GM18907 (cell line): ENCODE measurements around the gene CLRN1.
"Not testable (repeated sequence)": the region's sequence is repeated elsewhere in the genome, so short reads cannot be mapped to it uniquely, and the experiment has no call there.

Experiments
- ATAC-seq: cut with Tn5 transposase; IDR thresholded peaks from one replicate; pipeline ENCODE4 v1.9.1; 2021; ENCODE audit warnings: mild to moderate bottlenecking, moderate library complexity; ENCODE audit not compliant: unreplicated experiment

CLRN1 gene, protein sequence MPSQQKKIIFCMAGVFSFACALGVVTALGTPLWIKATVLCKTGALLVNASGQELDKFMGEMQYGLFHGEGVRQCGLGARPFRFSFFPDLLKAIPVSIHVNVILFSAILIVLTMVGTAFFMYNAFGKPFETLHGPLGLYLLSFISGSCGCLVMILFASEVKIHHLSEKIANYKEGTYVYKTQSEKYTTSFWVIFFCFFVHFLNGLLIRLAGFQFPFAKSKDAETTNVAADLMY

DNA sequence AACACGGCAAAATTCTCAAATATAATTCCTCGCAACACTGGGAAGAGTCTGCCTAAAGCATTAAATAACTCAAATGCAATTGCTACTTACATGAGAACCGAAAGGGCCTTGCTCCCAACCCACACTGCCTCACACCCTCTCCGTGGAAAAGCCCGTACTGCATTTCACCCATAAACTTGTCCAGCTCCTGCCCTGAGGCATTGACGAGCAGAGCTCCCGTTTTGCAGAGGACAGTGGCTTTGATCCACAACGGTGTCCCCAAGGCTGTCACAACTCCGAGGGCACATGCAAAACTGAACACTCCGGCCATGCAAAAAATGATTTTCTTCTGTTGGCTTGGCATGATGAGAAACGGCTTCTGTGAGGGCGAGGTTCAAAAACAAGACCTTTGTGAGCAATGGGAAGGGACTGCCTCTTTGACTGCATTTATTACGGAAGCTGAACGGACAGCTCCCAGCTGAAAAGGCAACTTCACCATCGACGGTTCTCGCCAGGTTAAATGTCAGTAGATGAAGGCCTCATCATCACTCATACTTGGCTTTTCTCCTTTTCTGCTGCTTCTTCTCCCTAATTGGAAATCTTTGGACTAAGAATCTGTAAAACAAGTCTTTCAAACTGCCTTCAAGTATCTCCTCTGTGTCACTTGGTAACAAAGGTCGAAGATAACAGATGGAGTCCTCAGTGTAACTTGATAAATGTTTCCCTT, at the start of gene CLRN1:
Gene CLRN1 (minus strand): TSS at position 362 of the 706 bp plus-strand sequence. CDS start 19 bp downstream, at position 343.
- no peak for ATAC-seq

DNA sequence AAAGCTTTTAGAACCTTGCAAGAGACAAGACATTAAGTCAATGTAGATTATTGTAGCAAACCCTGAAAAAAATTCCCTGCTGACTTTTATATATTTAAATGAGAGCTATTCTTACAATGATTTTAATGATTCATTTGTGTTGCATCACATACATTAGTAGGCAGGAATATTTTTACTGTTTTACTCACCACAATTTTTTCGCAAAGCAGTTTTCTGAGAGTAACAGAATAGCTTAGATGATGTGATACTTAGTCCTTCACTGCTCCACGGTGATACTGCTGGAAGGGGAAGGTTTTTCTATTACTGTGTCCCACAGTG, 43.9 kb upstream of the CLRN1 start:
- no peak for ATAC-seq

DNA sequence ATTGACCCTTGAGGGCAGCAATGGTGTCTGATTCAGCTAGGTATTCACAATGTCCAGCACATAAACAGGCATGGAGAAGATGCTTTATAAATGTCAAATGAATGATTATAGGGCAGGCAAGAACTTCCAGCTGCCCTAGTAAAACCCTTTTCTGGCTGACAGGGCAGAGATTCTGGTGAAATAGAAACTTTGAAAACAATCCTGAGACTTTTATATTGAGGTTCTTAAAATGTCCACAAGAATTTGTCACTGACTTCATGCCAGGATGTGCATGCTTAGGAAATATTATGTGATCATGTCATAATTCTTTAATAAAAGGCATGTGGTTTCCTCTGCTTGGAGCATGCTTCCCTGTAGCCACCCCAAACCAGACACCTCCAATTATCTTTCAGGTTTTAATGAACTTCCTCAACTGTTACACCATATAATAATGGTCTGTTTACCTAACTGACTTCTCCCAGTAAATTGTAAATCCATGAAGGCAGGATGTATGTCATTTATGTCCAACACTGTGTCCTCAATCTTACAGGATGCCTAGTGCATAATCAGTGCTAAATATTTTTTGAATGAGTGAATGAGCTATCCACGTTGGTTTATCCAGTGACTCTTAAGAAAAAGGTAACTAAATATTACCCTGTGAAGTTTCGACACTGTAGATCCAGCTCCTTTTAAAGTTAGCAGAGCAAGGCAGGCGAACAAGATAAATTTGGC, 43.4 kb upstream of the CLRN1 start:
- ATAC-seq = no peak

DNA sequence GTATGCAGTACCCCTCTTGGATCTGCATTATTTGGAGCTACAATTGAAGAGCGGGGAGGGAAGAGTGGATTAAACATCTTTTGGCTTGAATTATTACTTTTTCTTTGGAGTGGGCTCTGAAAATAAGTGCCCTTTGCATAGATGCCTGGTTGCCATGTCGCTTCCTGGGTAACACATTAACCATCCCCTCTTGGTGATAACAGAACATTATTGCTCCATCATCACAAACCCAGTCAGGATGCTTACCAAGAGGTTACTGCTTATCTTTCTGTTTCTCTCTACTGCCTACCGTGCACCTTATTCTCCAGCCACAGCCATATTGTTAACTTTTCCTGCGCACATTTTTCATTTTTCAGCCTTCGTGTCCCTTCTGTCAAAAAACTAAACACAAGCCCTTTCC, 42.7 kb upstream of the CLRN1 start:
- ATAC-seq = no peak

DNA sequence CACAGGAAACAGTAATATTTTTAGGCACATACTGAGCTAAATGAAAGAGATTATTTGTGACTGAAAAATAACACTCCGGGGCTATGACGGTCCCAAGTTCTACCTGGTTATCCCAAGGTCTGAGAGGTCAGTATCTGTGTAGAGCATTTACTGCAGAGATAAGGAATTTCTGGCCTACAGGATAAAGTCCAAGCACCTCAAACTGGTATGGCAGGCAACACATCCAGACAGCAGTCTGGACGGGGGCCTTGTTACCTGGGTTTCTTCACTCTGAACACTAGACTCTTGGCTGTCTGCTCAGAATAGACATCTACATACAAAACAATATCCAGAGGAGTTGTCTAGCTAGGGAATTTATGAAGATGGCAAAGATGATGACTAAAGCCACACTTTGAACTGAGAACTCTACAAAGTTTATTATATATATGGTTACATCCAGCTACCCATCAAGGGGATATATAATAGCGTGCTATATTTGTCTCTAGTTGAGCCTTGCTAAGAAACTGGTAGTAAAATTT, 42.0 kb upstream of the CLRN1 start:
- no peak for ATAC-seq

DNA sequence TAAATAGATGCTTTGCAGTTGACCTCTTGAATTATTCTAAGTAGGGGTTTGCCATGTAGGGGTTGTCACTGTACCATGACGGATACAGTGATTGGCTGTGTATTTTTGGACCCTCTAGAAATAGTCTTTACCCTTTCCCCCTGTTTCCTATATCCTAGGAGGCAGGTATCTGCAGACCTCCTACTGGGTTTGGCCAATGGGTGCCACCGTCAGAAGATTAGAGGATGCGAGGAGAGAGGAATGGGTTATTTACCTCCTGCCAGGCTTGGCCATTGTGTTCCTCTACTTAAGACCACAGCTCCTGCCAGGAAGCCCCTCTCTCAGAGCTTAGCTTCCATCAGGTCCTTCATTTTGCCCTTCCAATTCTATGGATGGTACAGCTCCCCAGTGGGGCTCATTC, 40.2 kb upstream of the CLRN1 start:
- ATAC-seq = no peak

DNA sequence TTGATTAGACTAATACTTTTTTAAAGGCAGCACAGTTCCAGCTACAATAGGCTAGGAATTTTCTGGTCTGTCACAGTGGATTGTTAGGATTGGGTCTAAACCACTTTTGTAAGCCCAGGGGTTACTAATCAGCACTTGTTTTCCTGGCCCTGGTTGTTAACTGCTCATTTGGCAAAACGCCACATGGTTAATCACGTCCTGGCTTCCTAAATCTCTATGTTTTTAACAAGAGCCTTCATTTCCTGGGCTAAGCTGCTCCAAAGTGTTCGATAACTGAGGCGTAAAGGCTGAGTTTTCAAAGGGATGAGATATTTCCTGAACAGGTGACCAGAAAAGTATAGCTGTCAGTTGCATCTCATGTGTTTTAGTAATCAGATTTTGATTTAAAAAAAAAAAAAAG, 38.9 kb upstream of the CLRN1 start:
- ATAC-seq = no peak

DNA sequence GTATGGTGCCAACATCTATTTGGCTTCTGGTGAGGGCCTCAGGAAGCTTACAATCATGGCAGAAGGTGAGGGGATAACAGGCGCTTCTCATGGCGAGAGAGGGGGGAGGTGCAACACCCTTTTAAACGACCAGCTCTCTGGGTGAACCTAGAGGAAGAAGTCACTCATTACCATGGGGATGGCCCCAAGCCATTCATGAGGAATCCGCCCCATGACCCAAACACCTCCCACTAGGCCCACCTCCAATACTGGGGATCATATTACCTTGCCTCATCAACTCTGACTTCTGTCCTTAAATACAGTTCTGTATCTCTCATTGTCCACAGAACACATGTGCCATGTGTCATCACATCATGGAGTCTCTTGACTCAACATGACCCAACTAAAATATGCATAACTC, 37.5 kb upstream of the CLRN1 start:
- no peak for ATAC-seq

DNA sequence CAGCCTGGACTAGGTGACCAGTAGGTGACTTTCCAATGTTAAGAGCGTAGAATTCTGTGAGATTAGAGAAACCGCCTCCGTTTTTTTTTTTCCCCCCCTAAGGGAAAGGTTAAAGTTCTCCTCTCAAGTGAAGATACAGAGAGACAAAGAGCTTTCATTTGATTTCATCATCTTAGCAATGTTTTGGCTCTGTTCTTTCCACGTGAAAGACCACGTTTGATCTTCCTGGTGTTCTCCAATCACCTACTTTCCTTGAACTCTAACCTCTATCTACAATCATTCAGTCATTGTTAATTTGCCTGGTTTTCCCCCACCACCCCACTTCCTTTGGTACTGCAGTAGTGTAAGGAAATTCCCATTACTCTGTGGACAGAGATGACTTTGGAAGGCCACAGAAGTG, 36.9 kb upstream of the CLRN1 start:
- ATAC-seq = no peak

DNA sequence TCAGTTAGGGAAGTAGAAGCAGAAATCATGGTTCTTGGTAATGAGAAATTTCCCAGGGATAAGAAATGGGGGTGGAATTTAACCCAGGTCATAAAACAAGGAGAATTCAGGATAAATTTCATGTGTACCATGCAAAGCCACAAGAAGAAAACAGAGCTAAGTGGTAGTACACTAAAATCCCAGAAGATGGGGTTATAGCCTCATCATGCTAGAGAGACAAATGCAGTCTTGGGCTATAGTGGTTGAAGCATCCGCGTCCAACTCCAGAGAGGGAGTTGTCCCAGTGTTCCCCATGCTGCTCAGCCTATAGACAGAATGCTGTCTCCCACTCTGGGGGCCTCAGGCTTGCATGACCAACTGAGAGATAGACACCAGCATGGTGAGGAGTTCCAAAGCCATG, 36.2 kb upstream of the CLRN1 start:
- no peak for ATAC-seq

DNA sequence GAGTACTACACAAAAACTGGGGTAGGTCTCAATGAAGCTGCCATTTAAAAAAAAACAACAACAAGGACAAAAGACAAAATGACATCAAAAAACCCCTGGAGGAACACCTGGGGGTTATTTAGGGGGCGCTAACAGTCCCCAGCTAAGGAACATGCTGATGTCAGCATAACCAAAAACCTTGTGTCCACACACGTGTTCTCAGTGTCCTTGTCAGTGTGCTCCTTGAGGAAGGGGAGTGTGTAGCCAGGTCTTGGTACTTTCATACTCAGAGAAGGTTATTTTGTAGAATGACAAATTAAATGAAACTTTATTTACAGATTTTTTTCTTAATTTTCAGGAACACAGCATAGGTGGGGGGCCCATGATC, 31.2 kb upstream of the CLRN1 start:
- ATAC-seq = no peak

DNA sequence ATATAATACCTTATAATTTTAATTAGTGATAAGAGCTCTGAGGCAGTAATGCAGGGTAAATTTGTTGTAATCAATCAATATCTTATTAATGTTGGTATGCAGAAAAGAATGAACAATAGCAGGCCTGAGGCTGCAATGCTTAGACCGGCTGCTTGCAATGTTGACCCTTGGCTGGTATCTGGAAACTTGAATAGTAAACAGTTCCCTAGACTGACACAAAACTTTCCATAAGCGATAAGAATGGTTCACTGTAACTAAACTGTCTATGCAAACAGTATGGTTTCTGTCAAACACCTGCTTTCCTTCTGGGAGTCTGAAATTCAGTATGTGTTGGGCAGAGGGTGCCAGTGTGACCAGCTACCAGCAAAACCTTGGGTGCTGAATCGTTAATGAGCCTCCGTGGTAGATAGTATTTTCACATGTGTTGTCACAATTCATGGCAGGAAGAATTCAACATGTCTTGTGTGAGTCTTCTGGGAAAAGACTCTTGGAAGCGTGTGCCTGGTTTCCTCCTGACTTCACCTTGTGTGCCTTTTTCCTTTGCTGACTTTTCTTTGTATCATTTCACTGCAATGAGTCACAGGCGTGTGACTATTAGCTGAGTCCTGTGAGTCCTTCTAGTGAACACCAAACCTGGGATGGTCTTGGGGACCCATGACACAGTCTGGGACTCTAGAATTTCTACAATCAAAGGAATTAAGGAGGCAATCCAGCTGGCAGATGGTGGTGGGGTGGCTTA, 30.7 kb upstream of the CLRN1 start:
- no peak for ATAC-seq

DNA sequence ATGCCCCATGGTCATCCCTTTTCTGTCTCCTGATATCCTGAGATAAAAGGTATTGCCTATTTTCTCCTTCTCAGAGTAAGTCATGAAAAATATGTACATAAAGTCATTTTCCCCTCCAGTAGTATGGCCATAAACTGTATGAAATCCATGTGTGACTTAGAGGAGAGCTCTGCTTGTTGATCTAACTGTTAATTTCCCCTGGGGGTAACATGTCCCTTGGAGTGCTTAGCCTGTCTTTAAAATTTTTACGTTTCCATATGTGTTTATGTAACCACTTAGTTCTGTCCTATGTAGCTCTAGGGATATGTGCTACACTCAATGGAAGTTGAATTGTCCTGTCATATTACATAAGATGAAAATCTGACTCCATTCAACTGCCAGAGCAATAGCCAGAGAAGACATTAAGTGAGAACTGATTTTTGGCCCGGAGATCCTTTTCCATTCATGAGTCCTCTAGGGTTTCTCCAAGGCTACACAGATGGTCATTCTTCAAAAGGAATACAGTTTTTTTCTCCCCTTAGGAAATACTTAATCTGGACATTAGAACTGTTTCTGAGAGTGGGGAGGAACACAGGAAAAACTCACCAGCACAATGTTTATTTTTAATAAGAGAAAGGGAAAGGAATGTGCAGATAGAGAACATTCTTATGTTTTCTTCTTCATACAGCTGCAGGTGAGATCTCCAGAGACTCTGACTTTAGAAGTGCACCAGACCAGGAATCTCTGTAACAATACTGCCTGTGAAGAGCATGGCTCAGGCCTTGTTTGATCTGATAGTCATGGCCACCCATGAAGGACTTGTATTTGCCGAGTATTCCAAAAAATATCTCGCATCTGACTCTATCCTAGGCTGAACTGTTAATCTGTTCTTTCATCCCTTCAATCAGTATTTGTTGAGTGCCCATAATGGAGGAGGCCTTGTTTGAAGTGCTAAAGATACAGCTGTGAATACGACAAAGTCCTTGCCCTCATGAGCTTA, 29.8 kb upstream of the CLRN1 start:
- ATAC-seq = no peak

DNA sequence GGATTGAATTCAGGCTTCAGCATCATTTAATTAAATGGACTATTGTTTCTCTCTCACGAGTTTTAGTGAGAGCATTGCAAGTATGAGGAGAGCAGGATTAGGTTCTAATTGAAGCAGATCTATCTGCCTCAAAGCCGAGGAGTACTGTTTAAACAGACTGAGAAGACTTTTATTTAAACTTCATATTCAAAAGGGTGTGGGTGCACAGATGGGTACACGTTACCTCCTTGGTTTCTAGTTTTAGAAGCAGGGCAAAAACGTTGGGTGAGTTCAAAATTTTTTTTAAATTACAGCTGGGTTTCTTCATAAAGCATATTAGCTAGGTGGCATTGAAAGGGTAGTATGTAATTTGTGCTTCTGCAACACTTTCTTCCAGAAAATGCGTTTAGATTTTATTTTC, 26.5 kb upstream of the CLRN1 start:
- ATAC-seq = no peak

DNA sequence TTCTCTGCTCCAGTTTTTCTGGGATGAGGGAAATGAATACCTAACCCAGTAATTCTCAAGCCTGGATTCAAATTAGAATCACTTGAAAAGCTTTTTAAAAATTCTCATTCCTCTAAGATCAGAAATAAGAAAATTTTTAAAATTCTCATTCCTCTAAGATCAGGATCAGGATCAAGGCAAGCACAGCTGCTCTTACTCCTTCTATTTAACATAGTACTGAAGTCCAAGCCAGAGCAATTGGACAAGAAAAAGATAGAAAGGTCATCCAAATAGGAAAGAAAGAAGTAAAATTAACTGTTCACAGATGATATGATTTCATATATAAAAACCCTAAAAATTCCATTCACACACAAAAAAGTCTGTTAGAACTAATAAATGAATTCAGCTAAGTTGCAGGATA, 24.2 kb upstream of the CLRN1 start:
- ATAC-seq = no peak

DNA sequence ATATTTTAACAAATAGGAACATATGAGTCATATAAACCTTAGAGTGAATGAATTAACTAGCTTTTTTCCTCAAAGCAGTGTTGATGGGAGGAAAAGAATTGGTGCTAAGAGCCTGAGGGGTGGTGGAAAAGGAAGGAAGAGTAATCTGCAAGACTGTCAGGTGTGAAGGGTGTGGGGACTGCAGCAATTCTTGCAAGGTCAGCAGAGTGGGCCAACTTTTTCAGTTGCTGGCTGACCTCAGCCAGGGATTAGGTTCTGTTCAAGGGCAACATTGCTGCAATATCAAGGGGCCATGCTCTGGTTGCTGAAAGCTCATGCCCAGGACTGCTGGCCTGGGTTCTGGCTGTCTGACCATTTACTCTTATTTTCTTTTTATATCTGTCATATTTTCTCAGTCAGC, 23.0 kb upstream of the CLRN1 start:
- ATAC-seq = no peak

DNA sequence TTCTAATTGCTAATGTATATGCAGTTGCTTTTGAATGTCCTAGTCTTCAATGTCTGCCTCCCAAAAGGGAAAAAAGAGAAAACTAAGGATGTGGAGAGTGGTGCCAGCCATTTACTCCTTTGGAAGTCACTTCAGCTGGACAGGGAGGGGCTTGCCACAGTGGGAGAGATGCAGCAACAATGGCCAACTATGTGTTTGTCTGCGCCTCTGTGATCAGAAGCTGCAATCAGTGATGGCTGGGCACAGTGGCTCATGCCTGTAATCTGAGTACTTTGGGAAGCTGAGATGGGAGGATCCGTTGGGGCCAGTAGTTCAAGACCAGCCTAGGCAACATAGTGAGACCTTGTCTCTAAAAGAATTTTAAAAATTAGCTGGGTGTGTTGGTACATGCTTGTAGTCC, 16.7 kb upstream of the CLRN1 start:
- no peak for ATAC-seq

DNA sequence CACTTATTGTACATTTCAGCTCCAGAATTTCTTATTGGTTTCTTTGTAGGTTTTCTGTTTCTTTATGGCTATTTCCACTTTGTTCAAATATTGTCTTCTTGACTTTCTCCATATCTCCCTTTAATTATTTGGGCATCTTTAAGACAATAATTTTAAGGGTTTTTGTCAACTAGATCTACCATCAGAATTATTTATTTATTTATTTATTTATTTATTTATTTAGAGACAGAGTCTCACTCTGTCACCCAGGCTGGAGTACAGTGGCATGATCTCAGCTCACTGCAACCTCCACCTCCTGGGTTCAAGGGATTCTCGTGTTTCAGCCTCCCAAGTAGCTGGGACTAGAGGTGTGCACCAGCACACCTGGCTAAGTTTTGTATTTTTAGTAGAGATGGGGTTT, 15.9 kb upstream of the CLRN1 start:
- ATAC-seq = not testable (repeated sequence)

DNA sequence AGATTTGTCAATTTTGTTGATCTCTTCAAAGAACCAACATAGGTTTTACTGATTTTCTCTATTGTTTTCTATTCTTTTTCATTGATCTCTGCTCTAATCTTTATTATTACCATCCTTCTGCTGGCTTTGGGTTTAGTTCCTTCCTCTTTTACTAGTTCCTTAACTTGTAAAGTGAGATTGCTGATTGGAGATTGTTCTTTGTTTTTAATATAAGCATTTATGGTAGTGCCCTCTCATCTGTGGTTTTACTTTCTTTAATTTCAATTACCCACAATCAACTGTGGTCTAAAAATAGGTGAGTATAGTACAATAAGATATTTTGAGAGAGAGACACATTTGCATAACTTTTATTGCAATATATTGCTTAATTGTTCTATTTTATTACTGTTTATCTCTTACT, 13.2 kb upstream of the CLRN1 start:
- no peak for ATAC-seq

DNA sequence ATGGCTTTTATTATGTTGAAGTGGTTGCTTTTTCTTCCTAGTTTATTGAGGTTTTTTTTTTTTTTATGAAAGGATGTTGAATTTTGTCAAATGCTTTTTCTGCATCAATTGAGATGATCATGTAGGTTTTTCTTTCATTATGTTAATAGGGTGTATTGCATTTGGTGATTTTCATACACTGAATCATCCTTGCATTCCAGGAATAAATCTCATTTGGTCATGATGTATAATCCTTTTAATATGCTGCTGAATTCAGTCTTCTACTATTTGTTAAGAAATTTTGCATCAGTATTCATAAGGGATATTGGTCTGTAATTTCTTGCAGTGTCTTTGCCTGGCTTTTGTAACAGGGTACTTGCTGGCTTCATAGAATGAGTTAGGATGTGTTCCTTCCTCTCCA, 11.5 kb upstream of the CLRN1 start:
- no peak for ATAC-seq
